ENCODE measurements around the gene ZNF789.

GRCh38 chr7:99459087-99459486, 13.6 kb upstream of the ZNF789 start:
- TF ChIP-seq CTCF (IDR thresholded peaks at IDR 0.05) (peak in 3 of 6 experiments; percentile 9 to 39 (median 31)), POLR2A (IDR thresholded peaks at IDR 0.05) (no peak)

Measured in Peyer's patch (tissue), 4 donors.